PFSK-1 (cell line): Measurements from ENCODE around the gene MBTPS1.

Source experiments
- FOXP2 ChIP-seq: optimal IDR thresholded peaks from 2 replicates; pipeline ENCODE3; 2011; ENCODE audit warnings: borderline replicate concordance, control low read depth, inconsistent platforms; ENCODE audit not compliant: insufficient read depth; ENCODE audit errors: extremely low read length, extremely low read depth
- POLR2AphosphoS5 ChIP-seq: IDR thresholded peaks from 2 replicates; pipeline ENCODE4 v1.6.1; 2012; ENCODE audit warnings: low read depth, mild to moderate bottlenecking, control low read depth, low read length, moderate library complexity
- SIN3A ChIP-seq: IDR thresholded peaks from 2 replicates; pipeline ENCODE4 v1.6.1; 2012; ENCODE audit warnings: mild to moderate bottlenecking, low read length, moderate library complexity, borderline replicate concordance; ENCODE audit not compliant: insufficient read depth
- TAF1 ChIP-seq: IDR thresholded peaks from 2 replicates; pipeline ENCODE4 v1.6.1; 2012; ENCODE audit warnings: low read length, control low read depth, borderline replicate concordance; ENCODE audit not compliant: insufficient read depth
- TF ChIP-seq, protein P1 (sequence below), 2 experiments: IDR thresholded peaks; 2 replicates each; pipeline versions ENCODE4 v1.6.1 to v1.8.0; 2011 to 2012; ENCODE audit warnings: low read depth in 2 of 2, low read length in 2 of 2, control low read depth in 1 of 2, inconsistent platforms in 1 of 2, mild to moderate bottlenecking in 1 of 2, moderate library complexity in 1 of 2; ENCODE audit not compliant: insufficient read depth in 1 of 2

DNA sequence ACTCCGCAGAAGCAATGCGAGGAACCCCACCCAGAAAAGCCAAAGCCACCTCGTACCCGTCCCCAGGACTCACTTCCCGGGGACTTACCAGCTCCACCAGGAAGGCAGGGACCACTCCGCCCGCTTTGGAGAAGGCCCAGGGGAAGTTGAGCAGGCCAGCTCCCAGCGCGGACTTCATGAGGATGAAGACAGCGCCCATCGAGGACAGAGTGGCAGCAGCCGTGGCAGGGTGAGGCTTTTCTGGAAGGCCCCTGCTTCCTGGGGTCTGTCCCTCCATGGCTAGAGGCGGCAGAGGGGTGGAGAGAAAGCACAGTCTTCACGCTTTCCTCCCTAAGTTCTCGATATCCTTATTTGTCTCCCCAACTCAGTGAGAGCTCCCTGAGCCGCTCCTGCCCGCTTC is 74.9 kb downstream of the MBTPS1 start:
- TF ChIP-seq POLR2AphosphoS5 (no peak), FOXP2 (no peak), SIN3A (no peak), TAF1 (no peak)
- TF ChIP-seq, protein P1, sequence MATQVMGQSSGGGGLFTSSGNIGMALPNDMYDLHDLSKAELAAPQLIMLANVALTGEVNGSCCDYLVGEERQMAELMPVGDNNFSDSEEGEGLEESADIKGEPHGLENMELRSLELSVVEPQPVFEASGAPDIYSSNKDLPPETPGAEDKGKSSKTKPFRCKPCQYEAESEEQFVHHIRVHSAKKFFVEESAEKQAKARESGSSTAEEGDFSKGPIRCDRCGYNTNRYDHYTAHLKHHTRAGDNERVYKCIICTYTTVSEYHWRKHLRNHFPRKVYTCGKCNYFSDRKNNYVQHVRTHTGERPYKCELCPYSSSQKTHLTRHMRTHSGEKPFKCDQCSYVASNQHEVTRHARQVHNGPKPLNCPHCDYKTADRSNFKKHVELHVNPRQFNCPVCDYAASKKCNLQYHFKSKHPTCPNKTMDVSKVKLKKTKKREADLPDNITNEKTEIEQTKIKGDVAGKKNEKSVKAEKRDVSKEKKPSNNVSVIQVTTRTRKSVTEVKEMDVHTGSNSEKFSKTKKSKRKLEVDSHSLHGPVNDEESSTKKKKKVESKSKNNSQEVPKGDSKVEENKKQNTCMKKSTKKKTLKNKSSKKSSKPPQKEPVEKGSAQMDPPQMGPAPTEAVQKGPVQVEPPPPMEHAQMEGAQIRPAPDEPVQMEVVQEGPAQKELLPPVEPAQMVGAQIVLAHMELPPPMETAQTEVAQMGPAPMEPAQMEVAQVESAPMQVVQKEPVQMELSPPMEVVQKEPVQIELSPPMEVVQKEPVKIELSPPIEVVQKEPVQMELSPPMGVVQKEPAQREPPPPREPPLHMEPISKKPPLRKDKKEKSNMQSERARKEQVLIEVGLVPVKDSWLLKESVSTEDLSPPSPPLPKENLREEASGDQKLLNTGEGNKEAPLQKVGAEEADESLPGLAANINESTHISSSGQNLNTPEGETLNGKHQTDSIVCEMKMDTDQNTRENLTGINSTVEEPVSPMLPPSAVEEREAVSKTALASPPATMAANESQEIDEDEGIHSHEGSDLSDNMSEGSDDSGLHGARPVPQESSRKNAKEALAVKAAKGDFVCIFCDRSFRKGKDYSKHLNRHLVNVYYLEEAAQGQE (IDR thresholded peaks at IDR 0.05; ENCODE audit: insufficient read depth in 1 of 2, low read depth in 2 of 2, low read length in 2 of 2), result no peak
